T-cell (primary cell): Measurements from ENCODE around the gene TSPAN33. TPM values are rescaled to one million over a fixed set of nuclear protein-coding genes. Genes with fewer than 3 reads are reported as not detected.

ENCODE experiments used
- ATAC-seq, 4 experiments: fragments of 200-7000 bp in 3 of 4; fragments of 150-1000 bp in 1 of 4; cut with Tn5 transposase; replicated peaks in 1 of 4; 1 replicate in 3 of 4; 2 replicates in 1 of 4; pipeline ENCODE4 v1.10.0; 2021; ENCODE audit warnings: moderate library complexity in 3 of 4, mild to moderate bottlenecking in 2 of 4, moderate number of reproducible peaks in 1 of 4
- CTCF ChIA-PET, 2 donors: fragments of 300-600 bp; sonication (Branson Sonifier 250); formaldehyde crosslinking; loops; one replicate each; lab custom pipeline; 2022; ENCODE audit warnings: antibody characterized with exemption in 2 of 2; lab: Charles Lee
- POLR2A ChIA-PET, 2 donors: fragments of 300-600 bp; sonication (Branson Sonifier 250); formaldehyde crosslinking; loops; one replicate each; lab custom pipeline; 2022; ENCODE audit warnings: antibody characterized with exemption in 2 of 2; lab: Charles Lee
- DNase-seq, 35 experiments: peaks; one replicate each; pipeline versions ENCODE4 v3.0.0 to v3.0.0-alpha.2; 2013 to 2023
- H3K27ac ChIP-seq: one replicate; pipeline ENCODE4 v1.5.1; 2013; ENCODE audit warnings: low read length
- H3K27me3 ChIP-seq, 2 experiments: replicated peaks in 1 of 2; 1 replicate in 1 of 2; 2 replicates in 1 of 2; pipeline versions ENCODE4 v1.6.1 to v1.7.0; 2013; ENCODE audit warnings: low read length in 1 of 2, mixed read lengths in 1 of 2; ENCODE audit not compliant: control insufficient read depth in 2 of 2, insufficient read depth in 2 of 2; ENCODE audit errors: extremely low read depth in 1 of 2
- H3K36me3 ChIP-seq, 2 donors: 1 replicate in 1 of 2; 2 replicates in 1 of 2; pipeline versions ENCODE4 v1.6.1 to v1.7.0; 2013; ENCODE audit warnings: low read length in 1 of 2; ENCODE audit not compliant: control insufficient read depth in 2 of 2, insufficient read depth in 1 of 2; ENCODE audit errors: extremely low read depth in 1 of 2
- H3K4me1 ChIP-seq, 2 experiments: 1 replicate in 1 of 2; 2 replicates in 1 of 2; pipeline versions ENCODE4 v1.6.1 to v1.7.0; 2013; ENCODE audit warnings: low read length in 2 of 2, mixed read lengths in 1 of 2; ENCODE audit not compliant: insufficient read depth in 2 of 2, control insufficient read depth in 1 of 2; ENCODE audit errors: extremely low read depth in 1 of 2
- H3K4me3 ChIP-seq, 2 donors: 1 replicate in 1 of 2; 2 replicates in 1 of 2; pipeline versions ENCODE4 v1.5.1 to v1.7.0; 2013; ENCODE audit warnings: mild to moderate bottlenecking in 2 of 2, low read length in 1 of 2, moderate library complexity in 1 of 2; ENCODE audit not compliant: control insufficient read depth in 1 of 2; ENCODE audit errors: extremely low read depth in 1 of 2
- H3K9me3 ChIP-seq: 2 replicates; pipeline ENCODE4 v1.7.0; 2013
- H3K27ac Mint-ChIP-seq, 2 donors: one replicate each; pipeline ENCODE4 v1.8.0; 2020 to 2021; ENCODE audit warnings: mild to moderate bottlenecking in 2 of 2, mixed read lengths in 2 of 2
- H3K27me3 Mint-ChIP-seq, 2 donors: one replicate each; pipeline ENCODE4 v1.8.0; 2021 to 2022; ENCODE audit warnings: mixed read lengths in 2 of 2
- H3K36me3 Mint-ChIP-seq: one replicate; pipeline ENCODE4 v1.8.0; 2021; ENCODE audit warnings: mixed read lengths
- H3K4me1 Mint-ChIP-seq, 3 donors: one replicate each; pipeline ENCODE4 v1.8.0; 2020 to 2022; ENCODE audit warnings: mixed read lengths in 3 of 3, mild to moderate bottlenecking in 1 of 3
- H3K4me3 Mint-ChIP-seq, 3 donors: one replicate each; pipeline ENCODE4 v1.8.0; 2020 to 2022; ENCODE audit warnings: mild to moderate bottlenecking in 3 of 3, mixed read lengths in 3 of 3, moderate library complexity in 3 of 3
- H3K9me3 Mint-ChIP-seq, 3 donors: one replicate each; pipeline ENCODE4 v1.8.0; 2020 to 2022; ENCODE audit warnings: mixed read lengths in 3 of 3
- WGBS: methylation state at CpG from one replicate; pipeline ENCODE4 v1.1.5; 2013; ENCODE audit warnings: missing lambda C conversion rate; ENCODE audit not compliant: insufficient coverage; 5-methylcytosine and 5-hydroxymethylcytosine counted together
- total RNA-seq, 35 experiments: library from RNA in 6 of 35; stranded (reverse) in 6 of 35; fragments of 120-200 nt in 1 of 35; gene quantifications; one replicate each; pipeline versions ENCODE4 v1.2.1 to v1.2.4 and lab custom pipeline; 2013 to 2026

TSPAN33 gene
- total RNA-seq, 5 donors from 2014 or later (not counting 1 experiment from before 2014, with no cell fraction given), result 5.6 to 7.1 (median 5.9) TPM

- ChIA-PET CTCF (interaction anchor here in 1 of 2 donors (0.7 kb wide), 2 partner anchors 12 to 42 kb away, joined by 3 read pairs; no protein-coding TSS in a partner anchor), POLR2A (no interaction called here)
- no peaks in the 10 kb centered on the region for H3K9me3 ChIP-seq
- peaks cover 0 to 4% of the 10 kb centered on the region in 2 donors for H3K36me3 ChIP-seq
- no peak overlapping the region for H3K27ac ChIP-seq
- WGBS, result 60% methylated on average over 1 of the region's 4 CpGs
- H3K27ac Mint-ChIP-seq, result no peak overlapping the region
- DNase-seq, result no peak
- no peak overlapping the region for H3K4me3 Mint-ChIP-seq
- no peak overlapping the region for H3K4me3 ChIP-seq
- ATAC-seq, result no peak
- H3K36me3 Mint-ChIP-seq, result no peaks in the 10 kb centered on the region
- no peaks in the 10 kb centered on the region for H3K27me3 Mint-ChIP-seq
- H3K9me3 Mint-ChIP-seq, result no peaks in the 10 kb centered on the region
- H3K4me1 ChIP-seq, result no peaks in the 10 kb centered on the region
- no peaks in the 10 kb centered on the region for H3K4me1 Mint-ChIP-seq
- peaks cover 0 to 5% of the 10 kb centered on the region in 2 experiments for H3K27me3 ChIP-seq
These were observed 40.8 kb upstream of the TSPAN33 start for GRCh38 chr7:129103561-129104324.

DNA sequence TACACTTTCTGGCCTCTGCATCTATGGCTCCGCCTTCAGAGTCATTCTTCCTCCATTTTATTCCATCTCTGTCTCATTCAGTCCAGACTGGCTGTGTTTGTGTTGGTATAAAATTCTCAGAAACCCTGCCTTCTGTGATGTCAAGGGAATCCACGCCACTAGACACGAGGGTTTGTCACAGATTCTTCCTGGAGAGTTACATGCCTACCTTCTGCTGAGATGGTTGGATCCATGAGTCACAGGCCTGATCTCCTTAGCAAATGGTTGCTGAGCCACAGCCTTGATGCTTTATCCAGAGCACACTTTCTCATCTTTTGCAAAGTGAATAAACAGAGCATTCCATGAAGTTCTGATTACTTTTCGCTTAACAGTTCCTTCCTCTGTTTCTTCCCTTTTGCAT is 35.9 kb upstream of the TSPAN33 start:
- ATAC-seq (no peak), DNase-seq (no peak)
- Mint-ChIP-seq H3K36me3 (no peaks in the 10 kb centered on the region), H3K27ac (no peak overlapping the region), H3K27me3 (no peaks in the 10 kb centered on the region), H3K9me3 (no peaks in the 10 kb centered on the region), H3K4me1 (no peaks in the 10 kb centered on the region), H3K4me3 (no peak overlapping the region)
- H3K4me1 ChIP-seq, result no peaks in the 10 kb centered on the region
- H3K4me3 ChIP-seq, result no peak overlapping the region
- CTCF ChIA-PET, result no interaction called here
- POLR2A ChIA-PET, result no interaction called here
- peaks cover 0 to 4% of the 10 kb centered on the region in 2 donors for H3K36me3 ChIP-seq
- H3K27me3 ChIP-seq, result no peaks in the 10 kb centered on the region
- no peak overlapping the region for H3K27ac ChIP-seq
- WGBS, result 100% methylated on average over 2 of the region's 4 CpGs
- H3K9me3 ChIP-seq, result no peaks in the 10 kb centered on the region

- H3K27me3 ChIP-seq, result no peaks in the 10 kb centered on the region
- no peak for ATAC-seq
These were observed 34.1 kb upstream of the TSPAN33 start for GRCh38 chr7:129110258-129110981.

GRCh38 chr7:129110982-129111376 is 33.5 kb upstream of the TSPAN33 start:
- Mint-ChIP-seq H3K9me3 (no peaks in the 10 kb centered on the region), H3K36me3 (no peaks in the 10 kb centered on the region), H3K27me3 (no peaks in the 10 kb centered on the region), H3K4me3 (no peak overlapping the region), H3K27ac (no peak overlapping the region), H3K4me1 (no peaks in the 10 kb centered on the region)
- no peak overlapping the region for H3K4me3 ChIP-seq
- ChIA-PET POLR2A (no interaction called here), CTCF (interaction anchor here (0.5 to 0.8 kb wide), 3 partner anchors 52 to 433 kb away, joined by 3 to 7 read pairs (median 3); no protein-coding TSS in a partner anchor)
- H3K36me3 ChIP-seq, result peaks cover 0 to 4% of the 10 kb centered on the region in 2 donors
- H3K27me3 ChIP-seq, result no peaks in the 10 kb centered on the region
- DNase-seq (no peak), ATAC-seq (no peak)
- H3K27ac ChIP-seq, result no peak overlapping the region
- no peaks in the 10 kb centered on the region for H3K4me1 ChIP-seq
- no peaks in the 10 kb centered on the region for H3K9me3 ChIP-seq

More at GRCh38 chr7:129110258-129110981, 34.1 kb upstream of the TSPAN33 start:
- CTCF ChIA-PET, result interaction anchor here (0.5 to 0.8 kb wide), 4 partner anchors 52 to 904 kb away, joined by 3 to 7 read pairs (median 3); no protein-coding TSS in a partner anchor
- no peak for DNase-seq
- Mint-ChIP-seq H3K9me3 (no peaks in the 10 kb centered on the region), H3K4me3 (no peak overlapping the region), H3K27me3 (no peaks in the 10 kb centered on the region), H3K4me1 (no peaks in the 10 kb centered on the region), H3K36me3 (no peaks in the 10 kb centered on the region), H3K27ac (no peak overlapping the region)
- H3K4me3 ChIP-seq, result no peak overlapping the region
- POLR2A ChIA-PET, result no interaction called here
- H3K36me3 ChIP-seq, result peaks cover 0 to 4% of the 10 kb centered on the region in 2 donors
- 100% methylated on average over 1 of the region's 1 CpG for WGBS
- H3K4me1 ChIP-seq, result no peaks in the 10 kb centered on the region
- no peaks in the 10 kb centered on the region for H3K9me3 ChIP-seq
- H3K27ac ChIP-seq, result no peak overlapping the region

DNA sequence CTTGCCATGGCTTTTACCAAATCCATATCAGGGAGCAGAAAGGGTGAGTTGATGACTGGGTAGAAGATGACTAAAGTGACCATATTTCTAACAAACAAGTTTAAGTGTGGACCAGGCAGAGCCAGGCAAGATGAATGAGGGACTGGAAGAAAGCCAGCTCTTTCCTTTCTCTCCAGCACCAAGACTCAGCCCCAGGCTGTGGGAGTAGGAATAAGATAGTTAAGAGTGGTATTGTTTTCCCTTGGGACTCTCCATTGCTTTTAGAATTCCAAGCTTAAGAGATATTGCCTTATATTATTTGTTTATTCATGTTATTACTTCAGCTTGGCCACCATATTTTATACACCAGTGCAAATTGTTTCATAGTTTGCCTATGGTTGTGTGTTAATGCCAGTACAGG is 28.8 kb upstream of the TSPAN33 start:
- CTCF ChIA-PET, result interaction anchor here in 1 of 2 donors (0.7 kb wide), 1 partner anchor 15 kb away, joined by 5 read pairs; no protein-coding TSS in a partner anchor

DNA sequence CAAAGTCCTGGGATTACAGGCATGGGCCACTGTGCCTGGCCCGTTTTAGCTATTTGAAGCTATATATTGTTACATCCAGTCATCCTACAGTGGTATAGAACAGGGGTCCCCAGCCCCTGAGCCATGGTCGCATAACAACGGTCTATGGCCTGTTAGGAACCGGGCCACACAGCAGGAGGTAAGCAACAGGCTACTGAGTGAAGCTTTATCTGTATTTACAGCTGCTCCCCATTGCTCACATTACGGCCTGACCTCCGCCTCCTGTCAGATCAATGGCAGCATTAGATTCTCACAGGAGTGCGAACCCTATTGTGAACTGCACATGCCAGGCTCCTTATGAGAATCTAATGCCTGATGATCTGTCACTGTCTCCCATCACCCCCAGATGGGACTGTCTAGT is 26.3 kb upstream of the TSPAN33 start:
- 95% methylated on average over 5 of the region's 7 CpGs for WGBS
- H3K4me3 ChIP-seq, result no peak overlapping the region
- no peaks in the 10 kb centered on the region for H3K36me3 Mint-ChIP-seq
- no peak overlapping the region for H3K27ac Mint-ChIP-seq
- H3K4me1 ChIP-seq, result no peaks in the 10 kb centered on the region
- no peak overlapping the region for H3K27ac ChIP-seq
- DNase-seq (no peak), ATAC-seq (no peak)
- ChIA-PET CTCF (no interaction called here), POLR2A (no interaction called here)
- H3K4me1 Mint-ChIP-seq, result peaks cover 0 to 6% (median 4%) of the 10 kb centered on the region in 3 donors
- H3K9me3 Mint-ChIP-seq, result peaks cover 0 to 14% (median 3%) of the 10 kb centered on the region in 3 donors
- H3K9me3 ChIP-seq, result no peaks in the 10 kb centered on the region
- no peaks in the 10 kb centered on the region for H3K27me3 ChIP-seq
- peaks cover 5 to 6% of the 10 kb centered on the region in 2 donors for H3K27me3 Mint-ChIP-seq
- no peak overlapping the region for H3K4me3 Mint-ChIP-seq
- no peaks in the 10 kb centered on the region for H3K36me3 ChIP-seq

More for the DNA sequence above, 28.8 kb upstream of the TSPAN33 start:
- H3K4me3 Mint-ChIP-seq, result no peak overlapping the region
- DNase-seq (no peak), ATAC-seq (no peak)
- H3K9me3 ChIP-seq, result no peaks in the 10 kb centered on the region
- peaks cover 5 to 6% of the 10 kb centered on the region in 2 donors for H3K27me3 Mint-ChIP-seq
- H3K4me3 ChIP-seq, result no peak overlapping the region
- H3K27me3 ChIP-seq, result no peaks in the 10 kb centered on the region
- H3K9me3 Mint-ChIP-seq, result peaks cover 0 to under 1% (median 0%) of the 10 kb centered on the region in 3 donors
- no peak overlapping the region for H3K27ac Mint-ChIP-seq
- H3K36me3 Mint-ChIP-seq, result no peaks in the 10 kb centered on the region
- POLR2A ChIA-PET, result no interaction called here
- H3K4me1 Mint-ChIP-seq, result no peaks in the 10 kb centered on the region
- no peak overlapping the region for H3K27ac ChIP-seq
- H3K36me3 ChIP-seq, result no peaks in the 10 kb centered on the region
- H3K4me1 ChIP-seq, result no peaks in the 10 kb centered on the region
